ENCODE data around the gene CSF2RB.

CSF2RB gene

GRCh38 chr22:36936362-36937116 lies 23.1 kb downstream of the CSF2RB start:
- DNase-seq (ENCODE audit: low read depth in 2 of 2), result no peak

GRCh38 chr22:36937319-36938027 lies 24.0 kb downstream of the CSF2RB start:
- no peak for DNase-seq (ENCODE audit: low read depth in 2 of 2)

GRCh38 chr22:36938028-36938425 lies 24.6 kb downstream of the CSF2RB start:
- no peak for DNase-seq (ENCODE audit: low read depth in 2 of 2)

- no peak for DNase-seq (ENCODE audit: low read depth in 2 of 2)
Measured at GRCh38 chr22:36938886-36939285, 25.5 kb downstream of the CSF2RB start.

GRCh38 chr22:36940676-36941075 lies 27.2 kb downstream of the CSF2RB start:
- DNase-seq (ENCODE audit: low read depth in 2 of 2), result no peak

- DNase-seq (ENCODE audit: low read depth in 2 of 2), result no peak
Measured at GRCh38 chr22:36942556-36942955, 29.1 kb downstream of the CSF2RB start.

GRCh38 chr22:36946421-36947158 lies 33.2 kb downstream of the CSF2RB start:
- DNase-seq (ENCODE audit: low read depth in 2 of 2), result no peak

- DNase-seq (ENCODE audit: low read depth in 2 of 2), result no peak
Measured at GRCh38 chr22:36948273-36949225, 35.1 kb downstream of the CSF2RB start.

GRCh38 chr22:36950797-36951590 lies 37.6 kb downstream of the CSF2RB start:
- DNase-seq (ENCODE audit: low read depth in 2 of 2), result no peak

- no peak for DNase-seq (ENCODE audit: low read depth in 2 of 2)
Measured at GRCh38 chr22:36951746-36952145, 38.3 kb downstream of the CSF2RB start.

- no peak for DNase-seq (ENCODE audit: low read depth in 2 of 2)
Measured at GRCh38 chr22:36953239-36954080, 40.0 kb downstream of the CSF2RB start.

GRCh38 chr22:36954251-36955014 lies 41.0 kb downstream of the CSF2RB start:
- DNase-seq (ENCODE audit: low read depth in 2 of 2), result no peak

- no peak for DNase-seq (ENCODE audit: low read depth in 2 of 2)
Measured at GRCh38 chr22:36955691-36956090, 42.3 kb downstream of the CSF2RB start.

GRCh38 chr22:36958366-36958765 lies 44.9 kb downstream of the CSF2RB start:
- DNase-seq (ENCODE audit: low read depth in 2 of 2), result no peak

- DNase-seq (ENCODE audit: low read depth in 2 of 2), result no peak
Measured at GRCh38 chr22:36961626-36962025, 48.2 kb downstream of the CSF2RB start.

GRCh38 chr22:36963302-36963701 lies 49.9 kb downstream of the CSF2RB start:
- no peak for DNase-seq (ENCODE audit: low read depth in 2 of 2)

- DNase-seq (ENCODE audit: low read depth in 2 of 2), result no peak
Measured at GRCh38 chr22:36964106-36964505, 50.7 kb downstream of the CSF2RB start.

GRCh38 chr22:36965696-36966095 lies 52.3 kb downstream of the CSF2RB start:
- DNase-seq (ENCODE audit: low read depth in 2 of 2), result no peak

Measured in stimulated activated CD4-positive, alpha-beta T cell treated with anti-CD3 and anti-CD28 coated beads, Interleukin-12 subunit alpha, Interleukin-12 subunit beta, amount 100 ng/mL, for 24 hours (primary cell).